ENCODE results near the gene RBMS3.
"Not testable (repeated sequence)": the region's sequence is repeated elsewhere in the genome, so short reads cannot be mapped to it uniquely, and the experiment has no call there.

Gene RBMS3

DNA sequence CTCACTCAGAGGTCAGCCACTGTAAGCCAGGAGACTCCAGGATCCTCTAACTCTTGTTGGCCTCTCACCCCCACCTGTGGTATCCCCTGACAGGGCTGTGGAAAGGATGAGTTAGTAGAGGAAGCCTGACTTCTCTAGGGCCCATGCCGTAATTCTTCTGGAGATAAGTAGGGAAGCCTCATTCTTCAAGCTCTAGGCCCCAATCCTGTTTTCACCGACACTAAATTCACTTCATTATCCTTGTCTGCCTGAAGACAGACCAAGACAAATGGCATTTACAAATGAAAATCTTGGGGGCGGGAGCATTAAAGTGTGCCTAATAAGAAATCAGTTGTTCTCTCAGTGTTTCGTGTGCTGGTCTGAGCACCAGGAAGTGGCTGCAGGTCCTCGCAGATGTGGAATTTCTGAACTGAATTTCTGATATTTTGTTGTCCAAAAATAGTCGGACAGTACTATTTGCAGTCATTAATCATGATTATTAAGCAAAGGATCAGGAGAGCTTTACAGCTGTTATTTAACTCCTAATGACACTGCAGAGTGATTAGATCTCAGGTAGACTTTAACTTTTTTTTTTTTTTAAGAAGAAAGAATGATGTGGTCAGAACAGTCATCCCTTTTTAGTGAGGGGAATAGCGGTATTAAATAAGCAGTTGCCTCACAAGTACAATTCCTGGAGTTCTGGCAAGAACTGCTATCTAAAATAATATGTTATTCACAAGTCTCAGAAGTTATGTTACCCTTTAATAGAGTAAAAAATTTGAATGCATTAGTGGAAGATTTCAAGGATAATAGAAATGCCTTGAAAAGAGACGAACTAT, 58.4 kb downstream of the RBMS3 start:
- DNase-seq (ENCODE audit: low spot score), result no peak

DNA sequence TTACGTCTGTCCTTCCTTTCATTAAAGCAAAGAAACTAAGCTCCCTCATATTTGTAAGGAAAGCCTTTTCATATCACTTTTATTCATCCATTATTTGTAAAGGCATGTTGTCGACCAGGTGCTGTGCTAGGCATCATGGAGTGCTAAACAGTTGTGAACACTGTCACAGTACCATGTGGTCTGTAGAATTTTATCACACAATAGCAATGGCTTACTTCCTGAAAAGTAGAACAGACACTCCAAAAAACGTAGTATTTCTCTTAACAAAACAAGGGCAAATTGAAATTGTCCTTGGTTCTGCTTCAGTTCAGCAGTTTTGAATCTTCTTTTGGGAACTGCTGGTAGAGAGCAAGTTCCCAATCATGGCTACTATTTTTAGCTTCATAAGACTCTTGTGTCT, 63.3 kb downstream of the RBMS3 start:
- DNase-seq (ENCODE audit: low spot score), result no peak

DNA sequence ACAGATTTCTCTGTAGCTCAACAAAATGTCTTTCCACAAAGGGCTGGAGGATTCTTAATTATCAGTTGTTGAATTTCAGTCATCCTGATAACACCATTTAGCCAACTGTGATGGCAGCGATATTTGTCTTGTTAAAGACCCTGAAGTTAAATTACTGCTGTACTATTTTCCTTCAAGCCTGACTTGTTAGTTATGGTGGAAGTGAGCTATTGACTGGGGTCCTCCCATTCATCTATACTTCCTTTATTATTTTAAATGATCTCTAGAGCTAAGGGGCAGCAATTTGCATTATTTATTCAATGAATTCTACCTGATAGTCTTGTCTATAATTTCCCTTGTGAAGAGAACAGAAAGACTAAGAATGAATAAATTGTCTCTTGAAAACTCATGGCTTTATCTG, 64.1 kb downstream of the RBMS3 start:
- DNase-seq (ENCODE audit: low spot score), result no peak

DNA sequence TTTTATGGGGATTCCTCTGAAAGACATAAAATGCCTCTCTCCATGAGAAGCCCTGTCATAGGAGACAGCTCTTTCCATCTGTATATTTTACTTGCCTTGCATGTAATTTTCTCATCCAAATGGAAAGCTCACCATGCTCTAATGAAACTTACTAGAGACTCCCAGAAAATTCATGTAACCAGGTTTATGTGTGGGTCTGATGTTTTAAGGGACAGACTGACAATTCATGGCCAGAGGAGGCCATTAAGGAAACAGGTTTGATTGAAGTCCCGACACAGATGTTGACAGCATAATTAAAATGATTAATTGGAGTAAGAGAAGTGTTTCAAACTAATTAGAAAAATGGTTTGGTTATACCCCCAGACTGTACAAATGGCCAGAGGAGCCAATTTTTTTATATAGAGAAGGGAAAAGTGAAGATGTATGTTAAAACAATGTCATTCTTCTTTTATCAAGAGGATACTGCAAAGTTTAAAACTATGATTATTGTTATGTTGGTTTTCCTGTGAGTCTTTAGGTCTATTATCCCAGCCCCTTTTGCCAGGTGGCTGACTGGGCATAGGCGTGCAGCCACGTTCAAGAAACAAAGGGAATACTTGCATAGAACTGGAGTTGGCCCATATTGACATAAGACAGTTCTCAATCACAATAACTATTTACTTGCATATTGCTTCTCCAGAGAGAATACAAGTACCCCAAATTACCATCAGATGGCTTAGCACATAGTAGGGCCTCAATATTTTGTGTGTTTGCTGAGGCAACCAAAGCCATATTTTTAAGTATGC, 64.8 kb downstream of the RBMS3 start:
- no peak for DNase-seq (ENCODE audit: low spot score)

DNA sequence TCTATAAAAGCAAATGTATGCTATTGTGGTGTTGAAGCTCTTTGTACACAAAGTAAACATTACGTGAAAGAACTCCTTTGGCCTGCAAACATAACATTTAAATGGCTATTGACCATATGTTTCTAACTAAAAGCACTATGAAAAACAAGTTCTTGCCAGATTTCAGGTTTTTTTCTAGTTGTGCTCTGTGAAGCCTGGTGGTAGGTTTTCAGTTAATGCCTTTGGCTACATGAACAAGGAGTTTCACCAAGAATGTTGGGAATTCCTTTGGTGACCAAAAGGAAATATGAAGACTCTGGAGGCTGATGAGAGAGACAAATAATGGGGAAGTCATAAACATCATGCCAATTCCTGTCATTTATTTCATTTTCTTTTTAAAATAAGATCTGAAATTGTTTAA, 66.0 kb downstream of the RBMS3 start:
- DNase-seq (ENCODE audit: low spot score), result no peak

DNA sequence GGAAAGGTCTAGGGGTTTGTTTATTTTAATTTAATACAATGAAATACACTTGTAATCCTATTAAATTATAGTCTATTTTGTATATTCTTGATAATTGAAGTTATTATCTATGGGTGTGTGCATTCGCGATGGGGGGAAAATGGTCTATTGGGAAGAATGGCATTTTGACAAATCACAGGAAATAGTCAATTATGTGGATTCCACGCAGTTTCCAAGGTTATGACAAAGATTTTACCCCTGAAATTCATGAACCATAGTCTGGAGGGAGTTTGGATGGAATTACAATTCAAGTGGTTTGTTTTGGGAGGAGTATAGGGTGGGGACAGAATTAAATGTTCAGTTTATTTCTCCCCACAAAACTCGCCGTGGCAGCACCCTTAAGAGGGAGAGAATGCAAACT, 66.5 kb downstream of the RBMS3 start:
- DNase-seq (ENCODE audit: low spot score), result no peak

DNA sequence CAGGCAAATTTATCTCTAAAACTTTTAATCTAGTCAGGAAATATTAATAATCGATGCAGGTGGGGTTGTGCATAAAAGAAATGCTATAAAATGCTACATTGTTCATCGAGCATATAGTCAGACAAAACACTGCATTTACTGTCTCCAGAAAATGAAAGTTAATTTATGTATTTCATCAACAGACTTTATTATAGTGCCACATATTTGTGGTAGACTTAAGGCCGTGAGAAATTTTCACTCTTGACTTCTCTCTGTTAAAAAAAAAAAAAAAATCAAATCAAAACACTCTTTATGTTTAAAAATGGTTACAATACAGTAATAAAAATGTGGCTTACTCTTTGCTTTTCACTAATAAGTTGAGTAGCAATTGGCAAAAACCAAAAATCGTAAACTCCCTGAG, 67.4 kb downstream of the RBMS3 start:
- DNase-seq (ENCODE audit: low spot score), result no peak

DNA sequence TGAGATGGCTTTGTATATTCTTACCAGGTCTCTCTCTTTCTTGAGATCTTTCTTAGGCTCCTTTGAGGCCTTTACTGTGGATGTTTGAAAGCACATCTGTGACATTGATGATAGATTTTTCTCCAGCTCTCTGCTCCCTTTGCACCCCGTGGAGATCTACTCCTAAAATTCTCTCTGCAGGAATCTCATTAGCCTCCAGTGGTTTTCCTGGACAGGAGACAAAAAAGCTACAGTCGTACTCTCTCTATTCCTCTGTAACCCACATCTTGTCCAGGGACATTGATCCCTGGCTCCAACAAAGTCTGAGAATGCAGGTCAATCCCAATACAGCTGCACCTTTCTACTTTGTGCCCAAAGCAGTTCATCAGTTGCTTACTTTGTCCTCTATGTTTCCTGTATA, 68.2 kb downstream of the RBMS3 start:
- DNase-seq (ENCODE audit: low spot score), result no peak

DNA sequence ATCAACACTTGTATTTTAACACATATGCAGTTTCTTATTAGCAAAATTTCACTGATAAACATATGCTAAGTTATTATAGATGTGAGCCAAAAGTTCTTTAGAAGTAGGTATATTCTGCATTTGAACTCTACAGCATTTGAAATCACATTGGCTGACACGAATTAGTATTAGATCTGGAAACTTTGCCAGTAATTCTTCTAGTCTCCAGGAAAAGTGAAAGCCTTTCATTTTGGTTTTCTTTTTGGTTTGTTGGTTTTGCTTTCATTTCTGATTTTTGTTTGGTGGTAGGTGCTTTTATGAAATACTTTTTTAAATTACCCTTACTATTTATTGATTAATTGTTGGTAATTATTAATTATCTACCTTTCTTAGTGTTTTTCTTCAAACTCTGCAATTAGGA, 72.9 kb downstream of the RBMS3 start:
- DNase-seq (ENCODE audit: low spot score), result no peak

DNA sequence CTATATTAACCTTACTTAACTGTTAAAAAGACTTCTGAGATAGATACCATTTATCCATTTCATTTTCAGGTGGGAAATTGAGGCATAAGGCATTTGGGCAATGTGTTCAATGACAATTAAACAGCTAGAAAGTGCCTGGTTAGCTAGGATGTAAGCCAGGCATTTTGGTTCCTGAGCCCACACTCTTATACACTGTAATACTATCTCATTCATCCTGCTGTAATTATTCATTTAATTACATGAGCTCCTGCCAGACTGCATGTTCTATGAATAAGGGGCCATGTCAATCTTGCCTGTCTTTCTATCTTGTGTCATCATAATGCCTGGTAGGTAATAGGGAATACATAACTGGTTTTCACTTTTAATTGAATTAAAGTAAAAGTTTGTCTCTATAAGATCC, 74.0 kb downstream of the RBMS3 start:
- DNase-seq (ENCODE audit: low spot score), result no peak

DNA sequence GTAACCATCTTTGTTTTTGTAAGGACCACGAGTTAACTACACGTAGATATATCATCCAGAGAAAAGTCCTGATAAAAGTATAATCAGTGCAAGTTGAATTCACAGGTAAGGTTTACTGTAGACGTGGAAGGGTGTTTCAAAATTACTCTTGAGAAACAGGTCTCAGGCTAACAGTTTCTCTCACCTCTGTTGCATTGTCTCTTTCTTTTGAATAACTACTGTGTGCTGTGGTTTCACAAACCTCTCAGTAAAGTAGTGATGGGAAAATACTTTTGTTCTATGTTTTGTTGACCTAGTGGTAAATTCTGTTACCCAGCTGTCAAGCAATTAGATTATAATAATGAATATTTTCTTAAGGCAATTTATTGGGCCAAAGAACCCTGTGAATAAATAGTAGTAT, 75.2 kb downstream of the RBMS3 start:
- no peak for DNase-seq (ENCODE audit: low spot score)

DNA sequence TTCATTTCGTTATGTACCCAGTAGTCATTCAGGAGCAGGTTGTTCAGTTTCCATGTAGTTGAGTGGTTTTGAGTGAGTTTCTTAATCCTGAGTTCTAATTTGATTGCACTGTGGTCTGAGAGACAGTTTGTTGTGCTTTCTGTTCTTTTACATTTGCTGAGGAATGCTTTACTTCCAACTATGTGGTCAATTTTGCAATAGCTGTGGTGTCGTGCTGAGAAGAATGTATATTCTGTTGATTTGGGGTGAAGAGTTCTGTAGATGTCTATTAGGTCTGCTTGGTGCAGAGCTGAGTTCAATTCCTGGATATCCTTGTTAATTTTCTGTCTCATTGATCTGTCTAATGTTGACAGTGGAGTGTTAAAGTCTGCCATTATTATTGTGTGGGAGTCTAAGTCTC, 79.4 kb downstream of the RBMS3 start:
- DNase-seq (ENCODE audit: low spot score), result not testable (repeated sequence)

DNA sequence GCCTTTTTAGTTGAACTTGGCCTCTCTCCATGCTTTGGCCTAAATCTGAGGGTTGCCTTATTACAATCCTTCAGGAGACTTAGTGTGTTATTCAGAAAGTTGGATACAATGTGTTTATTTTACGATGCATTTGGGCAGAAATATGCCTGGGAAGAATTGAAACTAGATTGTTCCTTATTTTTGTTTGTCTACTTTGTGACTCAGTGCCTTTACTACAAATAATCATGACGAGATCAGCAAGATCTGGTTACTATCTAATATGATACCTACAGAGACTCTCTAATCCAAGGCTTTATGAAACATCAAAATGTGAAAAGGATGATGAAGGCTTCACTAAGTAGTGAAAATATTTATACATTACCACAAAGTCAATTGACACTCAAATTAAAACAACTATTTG, 82.2 kb downstream of the RBMS3 start:
- no peak for DNase-seq (ENCODE audit: low spot score)

DNA sequence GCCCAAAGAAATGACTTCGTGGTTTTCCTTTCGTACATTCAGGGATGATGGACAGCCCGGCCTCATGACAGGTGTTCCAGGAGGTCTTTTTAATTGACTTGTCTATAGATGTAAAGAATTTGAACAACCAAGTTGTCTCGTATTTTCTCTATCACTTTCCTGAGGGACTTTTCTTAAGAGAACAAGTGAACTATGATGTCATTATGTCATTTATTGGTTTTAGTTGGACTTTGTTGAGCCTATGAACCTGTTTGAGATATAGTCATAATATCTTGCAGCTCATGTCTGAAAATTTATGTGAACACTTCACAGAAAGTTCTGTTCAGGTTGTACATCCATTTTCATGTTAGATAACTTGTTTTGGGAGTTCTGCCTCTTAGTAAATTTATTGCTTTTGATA, 89.2 kb downstream of the RBMS3 start:
- no peak for DNase-seq (ENCODE audit: low spot score)

DNA sequence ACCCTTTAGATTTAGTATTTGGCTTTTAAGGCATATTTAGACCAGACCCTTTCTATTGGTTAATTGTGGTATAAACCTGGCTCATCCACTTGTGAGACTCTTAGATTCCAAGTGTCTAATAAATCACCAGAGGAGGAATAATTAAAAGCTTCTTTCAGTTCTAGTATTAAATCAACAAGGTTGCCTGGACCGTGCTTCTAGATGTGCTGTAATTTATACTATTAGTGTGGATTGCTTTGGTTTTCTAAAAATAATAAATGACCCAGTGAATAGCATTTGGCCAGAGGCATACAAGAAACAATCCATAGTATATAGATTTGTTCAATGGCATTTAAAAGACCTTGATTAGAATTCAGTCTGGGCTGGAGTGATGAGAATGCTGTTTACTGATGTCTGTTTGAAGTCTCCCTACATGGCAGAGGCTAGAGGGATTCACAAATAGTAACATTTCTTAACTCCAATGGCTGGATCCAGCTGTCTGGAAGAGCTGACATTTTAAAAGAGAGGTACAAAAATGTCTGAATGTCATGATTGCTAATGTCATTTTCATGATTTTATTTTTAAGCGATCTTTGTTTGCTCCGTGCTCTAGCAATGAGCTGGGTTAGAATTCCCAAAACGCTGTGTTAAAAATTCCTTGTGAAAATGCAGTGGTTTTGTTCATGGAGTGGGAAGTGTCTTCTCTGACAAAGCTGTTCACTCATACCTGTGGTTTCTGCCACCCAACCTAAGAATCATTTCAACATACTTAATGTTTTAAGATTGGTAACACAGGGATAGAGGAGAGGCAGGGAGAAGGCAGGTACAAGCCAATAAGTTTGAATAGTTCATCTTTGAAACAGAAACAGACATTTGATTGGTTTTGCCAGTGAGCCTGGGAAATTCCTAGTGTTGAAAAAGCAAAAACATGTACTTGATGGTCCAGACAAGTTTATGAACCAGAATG, 89.9 kb downstream of the RBMS3 start:
- no peak for DNase-seq (ENCODE audit: low spot score)

DNA sequence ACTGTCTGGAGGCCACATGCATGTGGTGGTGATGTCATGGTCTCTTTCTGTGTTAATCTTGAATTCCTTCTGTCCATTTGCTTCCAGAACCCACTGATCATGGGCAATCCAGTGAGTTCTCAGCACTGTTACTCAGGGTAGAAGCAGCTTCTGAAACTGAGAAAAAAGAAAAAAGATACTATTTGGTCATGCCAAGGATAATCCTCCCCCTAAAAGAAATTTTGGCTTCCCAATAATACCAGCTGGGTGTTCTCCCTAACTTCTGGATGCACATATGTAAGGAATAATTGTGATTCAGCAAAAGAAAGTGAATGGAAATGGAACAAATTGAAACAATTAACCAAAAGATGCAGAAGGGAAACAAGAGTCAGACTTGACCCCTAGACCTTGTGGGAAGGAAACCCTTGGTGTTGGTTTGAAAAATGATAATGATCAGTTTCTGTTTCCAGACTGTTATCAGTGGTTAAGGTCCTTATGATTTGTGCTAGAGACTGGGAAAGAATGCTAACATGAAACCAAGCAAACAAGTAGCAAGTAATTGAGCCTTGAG, 92.3 kb downstream of the RBMS3 start:
- DNase-seq (ENCODE audit: low spot score), result no peak

DNA sequence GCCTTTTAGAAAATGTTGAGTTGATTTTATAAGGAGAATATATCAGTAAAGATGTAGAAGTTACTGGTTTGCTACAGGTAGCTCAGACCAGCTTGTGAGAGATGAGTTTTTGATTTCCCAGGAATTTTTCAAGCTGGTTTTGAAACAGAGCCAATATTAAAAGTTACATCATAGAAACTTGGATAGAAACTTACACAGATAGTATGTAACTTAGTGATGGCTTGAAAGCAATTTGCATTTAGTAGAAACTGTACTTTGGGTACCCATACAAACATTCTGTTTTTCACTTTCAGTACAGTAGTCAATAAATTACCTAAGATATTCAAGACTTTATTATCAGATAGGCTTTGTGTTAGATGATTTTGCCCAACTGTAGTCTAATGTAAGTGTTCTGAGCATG, 93.4 kb downstream of the RBMS3 start:
- DNase-seq (ENCODE audit: low spot score), result no peak

DNA sequence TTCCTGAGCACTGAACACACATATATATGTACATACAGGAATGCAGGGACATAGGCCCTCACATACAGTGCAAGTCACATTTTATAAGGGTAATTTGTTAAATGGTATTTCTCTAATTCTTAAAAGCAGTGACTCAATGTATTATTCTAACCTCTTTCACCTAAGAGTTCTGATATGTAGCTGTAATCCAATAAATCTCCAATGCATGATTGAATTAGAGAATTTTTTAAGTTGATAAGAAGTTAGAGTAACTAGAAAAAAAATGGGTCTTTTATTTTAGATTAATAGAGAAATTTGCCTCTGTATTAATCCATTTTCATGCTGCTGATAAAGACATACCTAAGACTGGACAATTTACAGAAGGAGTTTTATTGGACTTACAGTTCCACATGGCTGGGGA, 98.2 kb downstream of the RBMS3 start:
- no peak for DNase-seq (ENCODE audit: low spot score)

DNA sequence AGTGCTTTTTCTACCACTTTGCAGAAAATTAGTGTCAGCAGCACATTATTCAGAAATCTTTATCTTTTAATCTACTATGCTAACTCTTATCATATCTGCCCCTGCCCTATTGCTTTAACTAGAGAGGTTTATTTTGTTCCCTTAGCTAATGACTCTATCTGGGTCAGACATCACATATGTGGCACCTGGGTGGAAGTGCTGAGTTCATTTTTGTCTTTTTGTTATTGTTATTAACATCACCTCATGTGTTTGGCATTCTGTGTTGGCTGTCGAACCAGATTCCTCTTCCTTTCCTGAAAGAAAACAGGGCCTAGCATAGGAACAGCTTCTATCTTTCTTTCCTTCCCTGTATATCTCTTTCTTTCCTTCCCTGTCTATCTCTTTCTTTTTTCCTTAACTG, 100.7 kb downstream of the RBMS3 start:
- DNase-seq (ENCODE audit: low spot score), result no peak

DNA sequence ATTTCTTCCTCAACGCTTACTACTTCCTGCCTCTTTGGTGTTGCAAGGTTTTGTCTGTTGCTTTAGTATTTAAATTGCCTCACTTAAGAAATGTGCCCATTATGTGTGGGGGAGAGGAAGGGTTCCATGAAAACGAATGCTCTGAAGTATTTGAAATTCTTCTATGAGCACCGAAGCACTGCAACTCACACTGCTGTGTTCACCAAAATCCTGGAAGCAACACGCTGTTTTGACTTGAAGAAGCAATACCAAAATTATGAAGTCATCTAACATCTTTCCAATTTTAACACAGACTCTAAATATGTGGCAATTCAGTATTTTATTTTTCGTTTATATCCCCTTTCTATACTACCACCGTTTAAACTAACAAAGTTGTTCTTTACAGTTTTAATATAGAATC, 101.5 kb downstream of the RBMS3 start:
- no peak for DNase-seq (ENCODE audit: low spot score)

DNA sequence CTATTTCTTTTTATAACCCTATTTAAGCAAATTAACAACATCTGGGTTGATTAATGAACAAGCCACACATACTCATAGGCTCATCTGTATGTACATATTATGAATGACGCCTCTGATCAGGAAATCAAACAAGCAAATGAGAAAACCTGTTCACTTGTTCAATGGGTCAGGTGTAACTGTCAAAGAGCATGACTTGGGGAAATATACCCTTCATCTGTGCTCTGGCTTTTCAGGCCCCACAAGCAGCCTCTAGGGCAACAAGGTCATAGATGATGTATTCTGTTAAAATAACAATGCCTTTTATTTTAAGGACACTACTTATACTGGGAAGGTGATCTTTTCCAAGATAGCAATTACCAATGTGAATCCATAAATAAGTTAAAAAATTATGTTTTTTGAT, 102.0 kb downstream of the RBMS3 start:
- no peak for DNase-seq (ENCODE audit: low spot score)

DNA sequence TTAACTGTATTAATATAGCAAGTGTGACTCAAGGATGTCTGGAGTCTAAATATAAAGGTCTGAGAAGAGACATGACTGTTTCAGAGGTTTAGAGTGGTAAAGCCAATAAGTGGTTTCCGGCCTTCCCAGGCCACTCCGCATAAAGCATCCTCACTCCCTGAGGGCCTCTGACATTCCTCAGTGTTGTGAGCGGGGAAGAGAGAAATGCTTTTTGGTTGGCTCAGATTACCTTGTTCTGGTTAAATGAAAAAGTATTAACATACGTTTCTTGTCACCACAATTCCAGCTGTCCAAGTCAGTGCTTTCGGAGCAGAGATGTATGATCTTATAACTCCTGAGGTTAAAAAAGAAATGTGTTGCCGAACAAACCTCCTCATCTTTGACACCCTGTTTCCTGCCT, 103.8 kb downstream of the RBMS3 start:
- DNase-seq (ENCODE audit: low spot score), result peak; percentile 10
